ENCODE results near the gene FAM153A.
"Not testable (repeated sequence)": the region's sequence is repeated elsewhere in the genome, so short reads cannot be mapped to it uniquely, and the experiment has no call there.

FAM153A gene

GRCh38 chr5:177782792-177783633, at the start of gene FAM153A:
FAM153A (minus strand) TSS chr5:177782899.
- DNase-seq (ENCODE audit: low spot score) = not testable (repeated sequence)

- DNase-seq (ENCODE audit: low spot score) = not testable (repeated sequence)
Measured at GRCh38 chr5:177832287-177832686, 49.6 kb upstream of the FAM153A start.

DNA sequence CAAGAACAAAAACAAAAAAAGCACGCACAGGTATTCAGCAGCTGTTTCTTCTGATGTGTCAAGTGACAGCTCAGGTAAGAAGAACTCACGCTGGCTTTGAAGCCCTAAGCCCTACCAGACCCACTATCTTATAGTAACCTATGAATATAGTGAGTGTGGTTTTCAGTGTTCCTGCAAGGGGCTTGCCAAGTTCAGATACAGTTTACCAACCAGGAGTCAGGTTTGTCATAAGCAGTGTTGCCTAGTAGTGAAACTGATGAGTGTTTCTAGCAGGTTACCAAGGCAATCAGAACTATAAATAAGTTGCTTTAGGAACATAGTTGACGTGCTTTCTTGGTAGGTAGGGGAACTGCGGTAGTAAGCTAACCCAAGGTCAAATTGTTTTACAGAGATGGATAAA, 43.4 kb upstream of the FAM153A start:
- DNase-seq (ENCODE audit: low spot score) = not testable (repeated sequence)

GRCh38 chr5:177824776-177825175, 42.1 kb upstream of the FAM153A start:
- DNase-seq (ENCODE audit: low spot score) = not testable (repeated sequence)

DNA sequence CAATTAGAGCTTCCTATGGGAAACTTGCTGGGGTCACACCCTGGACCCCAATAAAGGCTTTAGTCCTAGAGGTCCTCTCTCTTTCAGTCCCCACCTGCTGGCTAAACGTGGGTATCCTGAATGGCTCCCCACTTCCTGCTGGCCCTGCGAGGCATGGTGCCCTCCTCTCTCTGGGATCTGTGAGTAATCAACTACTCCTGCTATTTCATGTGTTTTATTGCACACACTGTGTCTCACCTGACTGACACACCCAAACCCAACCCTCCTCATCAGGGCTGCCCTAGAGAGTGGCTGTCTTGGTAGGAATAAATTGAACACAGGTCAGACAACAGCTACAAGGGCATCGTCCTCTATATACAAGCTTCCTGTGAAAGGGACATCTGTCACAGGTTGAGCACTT, 39.8 kb upstream of the FAM153A start:
- not testable (repeated sequence) for DNase-seq (ENCODE audit: low spot score)

DNA sequence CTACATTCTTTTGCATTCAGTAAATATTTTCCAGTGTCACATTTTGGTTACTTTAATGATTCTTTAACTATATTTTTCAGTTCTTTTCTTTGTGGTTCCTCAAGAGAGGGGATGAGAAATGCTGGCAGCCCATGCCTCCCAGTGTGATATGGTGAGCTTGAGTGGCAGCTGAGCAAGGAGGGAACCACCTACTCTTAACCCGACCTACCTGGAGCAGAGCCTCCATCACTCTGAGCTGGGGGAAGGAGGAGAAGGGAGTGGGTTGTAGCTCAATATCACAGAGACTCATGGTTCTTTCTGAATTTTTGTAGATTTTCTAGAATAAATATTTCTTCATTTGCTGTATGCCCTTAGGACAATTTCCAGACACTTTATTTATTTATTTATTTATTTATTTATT, 37.0 kb upstream of the FAM153A start:
- DNase-seq (ENCODE audit: low spot score) = not testable (repeated sequence)

GRCh38 chr5:177812814-177813425, 30.2 kb upstream of the FAM153A start:
- DNase-seq (ENCODE audit: low spot score) = not testable (repeated sequence)

DNA sequence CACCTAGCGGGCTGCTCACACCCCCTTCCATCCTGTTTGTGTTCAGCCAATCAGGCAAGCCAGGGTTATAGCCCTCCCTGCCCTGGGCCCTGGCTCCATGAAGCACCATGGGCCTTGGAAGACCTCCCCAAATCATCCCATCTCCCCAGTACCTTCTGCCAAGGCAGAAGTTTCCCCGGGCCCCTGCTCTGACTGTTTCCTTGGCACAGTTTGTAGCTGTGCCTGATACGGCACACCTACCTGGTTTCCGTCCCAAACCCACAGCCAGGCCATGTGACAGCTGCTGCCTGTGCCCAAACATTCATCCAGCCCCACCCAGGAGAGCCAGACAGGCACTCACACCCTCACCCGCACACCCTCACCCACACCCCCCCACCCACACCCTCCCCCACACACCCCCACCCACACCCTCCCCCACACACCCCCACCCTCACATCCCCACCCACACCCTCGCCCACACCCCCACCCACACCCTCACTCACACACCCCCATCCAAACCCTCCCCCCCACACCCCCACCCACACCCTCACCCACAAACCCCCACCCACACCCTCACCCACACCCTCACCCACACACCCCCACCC, 29.6 kb upstream of the FAM153A start:
- not testable (repeated sequence) for DNase-seq (ENCODE audit: low spot score)

- DNase-seq (ENCODE audit: low spot score) = not testable (repeated sequence)
Measured at GRCh38 chr5:177809209-177809913, 26.7 kb upstream of the FAM153A start.

- not testable (repeated sequence) for DNase-seq (ENCODE audit: low spot score)
Measured at GRCh38 chr5:177808420-177808819, 25.7 kb upstream of the FAM153A start.

DNA sequence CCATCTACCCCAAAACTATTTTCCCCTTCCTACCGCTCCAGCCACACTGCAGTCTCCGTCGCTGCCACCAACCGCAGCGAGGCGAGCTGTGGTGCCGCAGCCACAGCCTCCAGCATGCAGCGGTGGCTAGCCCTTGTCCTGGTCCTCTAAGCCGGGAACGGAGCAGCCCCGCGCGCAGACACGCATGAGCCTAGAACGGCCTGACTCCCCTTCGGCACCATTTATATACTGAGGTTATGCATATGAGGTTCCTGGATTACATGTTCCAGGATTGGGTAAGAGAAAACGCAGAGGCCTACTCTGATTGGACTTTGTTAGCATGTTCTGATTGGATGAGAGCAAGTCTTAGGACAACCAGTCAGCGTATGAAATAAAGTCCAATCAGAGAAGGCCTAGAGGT, 24.6 kb upstream of the FAM153A start:
- not testable (repeated sequence) for DNase-seq (ENCODE audit: low spot score)

- DNase-seq (ENCODE audit: low spot score) = not testable (repeated sequence)
Measured at GRCh38 chr5:177801427-177801826, 18.7 kb upstream of the FAM153A start.

DNA sequence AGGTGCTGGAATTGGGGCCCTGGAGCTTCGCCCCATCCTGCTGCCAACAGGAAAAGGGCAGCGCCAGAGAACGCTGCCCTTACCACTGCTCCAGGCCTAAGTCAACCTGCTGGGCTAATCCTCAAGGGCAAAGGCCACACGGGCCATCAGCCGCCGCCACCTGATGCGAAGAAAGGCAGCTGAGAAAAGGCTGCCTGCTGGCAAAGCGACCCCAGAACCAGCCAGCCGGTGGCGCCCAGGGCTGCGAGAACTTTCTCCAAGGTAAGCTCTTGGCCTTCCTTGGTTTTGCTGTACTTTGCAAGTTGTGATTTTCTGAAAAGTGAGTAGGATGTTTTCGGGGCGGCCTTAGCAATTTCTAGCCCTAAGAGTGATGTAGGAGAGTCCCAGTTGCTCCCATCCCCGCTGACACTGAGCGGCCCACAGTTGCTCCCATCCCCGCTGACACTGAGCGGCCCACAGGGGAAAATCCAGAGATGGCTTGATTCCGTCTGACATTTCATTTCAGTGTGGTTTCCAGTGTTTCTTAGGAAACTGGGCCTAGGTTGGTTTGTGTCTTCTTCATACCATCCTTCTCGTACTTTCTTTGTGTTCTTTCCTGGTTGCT, 15.6 kb upstream of the FAM153A start:
- not testable (repeated sequence) for DNase-seq (ENCODE audit: low spot score)

GRCh38 chr5:177793272-177793671, 10.6 kb upstream of the FAM153A start:
- not testable (repeated sequence) for DNase-seq (ENCODE audit: low spot score)

GRCh38 chr5:177791649-177792048, 8.9 kb upstream of the FAM153A start:
- DNase-seq (ENCODE audit: low spot score) = not testable (repeated sequence)

GRCh38 chr5:177782169-177782568, 530 bp downstream of the FAM153A start:
- DNase-seq (ENCODE audit: low spot score) = not testable (repeated sequence)

DNA sequence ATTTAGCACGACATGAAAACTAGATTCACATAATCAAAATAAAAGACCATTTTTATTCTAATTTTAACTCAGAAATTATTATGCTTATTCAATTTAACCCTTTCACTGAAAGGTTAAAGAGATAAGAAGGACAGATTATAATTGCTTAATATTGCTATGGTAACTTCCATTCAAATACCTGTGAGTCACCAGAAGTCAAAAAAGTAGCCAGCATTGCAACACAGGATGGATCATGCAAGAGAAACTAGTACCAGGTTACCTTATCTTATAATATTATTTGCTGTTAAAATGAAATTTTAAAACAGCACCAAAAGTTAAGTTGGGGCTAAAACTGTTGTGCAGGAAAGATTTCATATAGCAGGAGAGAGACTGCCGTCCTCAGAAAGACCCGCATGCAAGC, 11.5 kb downstream of the FAM153A start:
- not testable (repeated sequence) for DNase-seq (ENCODE audit: low spot score)

DNA sequence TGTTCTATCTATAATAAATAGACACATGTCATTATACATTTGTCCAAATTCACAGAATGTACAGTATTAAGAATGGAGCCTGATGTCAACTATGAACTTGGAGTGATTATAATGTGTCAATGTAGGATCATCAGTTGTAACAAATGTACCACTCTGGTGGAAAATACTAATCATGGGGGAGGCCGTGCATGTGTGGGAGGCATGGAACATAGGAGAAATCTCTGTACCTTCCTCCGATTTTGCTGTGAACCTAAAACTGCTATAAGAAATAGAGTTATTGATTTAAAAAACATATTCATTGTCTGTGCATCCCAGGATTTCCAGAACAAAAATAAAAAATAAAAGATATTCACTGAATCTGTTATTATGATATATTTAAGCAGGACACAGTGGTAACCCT, 12.1 kb downstream of the FAM153A start:
- DNase-seq (ENCODE audit: low spot score) = not testable (repeated sequence)

DNA sequence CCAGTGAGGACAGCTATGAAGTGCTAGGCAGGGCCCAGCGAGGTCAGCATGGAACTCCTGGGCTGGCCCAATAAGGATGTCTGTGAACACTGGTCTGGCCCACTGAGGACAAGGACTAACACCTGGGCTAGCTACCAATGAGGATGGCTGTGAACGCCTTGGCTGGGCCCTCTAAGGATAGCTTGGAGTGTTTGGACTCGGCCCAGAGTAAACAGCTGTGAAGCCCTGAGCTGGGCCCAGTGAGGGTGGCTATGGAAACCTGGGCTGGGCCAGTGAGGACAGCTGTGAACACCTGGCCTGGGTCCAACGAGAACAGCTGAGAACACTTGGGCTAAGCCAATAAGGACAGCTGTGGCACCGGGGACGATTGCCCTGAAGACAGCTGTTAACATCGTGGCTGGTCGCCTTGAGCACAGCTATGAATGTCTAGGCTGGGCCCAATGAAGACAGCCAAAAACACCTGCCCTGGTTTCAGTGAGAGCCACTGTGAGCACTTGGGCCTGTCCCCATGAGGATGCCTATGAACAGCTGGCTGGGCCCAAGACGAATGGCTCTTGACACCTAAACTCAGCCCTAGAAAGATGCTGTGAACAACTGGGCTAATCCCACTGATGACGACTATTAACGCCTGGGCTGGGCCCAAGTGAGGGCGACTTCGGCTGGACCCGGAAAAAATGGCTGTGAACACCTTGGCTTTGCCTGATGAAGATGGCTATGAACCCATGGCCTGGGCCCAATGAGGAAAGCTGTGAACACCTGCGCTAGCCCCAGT, 18.8 kb downstream of the FAM153A start:
- not testable (repeated sequence) for DNase-seq (ENCODE audit: low spot score)

DNA sequence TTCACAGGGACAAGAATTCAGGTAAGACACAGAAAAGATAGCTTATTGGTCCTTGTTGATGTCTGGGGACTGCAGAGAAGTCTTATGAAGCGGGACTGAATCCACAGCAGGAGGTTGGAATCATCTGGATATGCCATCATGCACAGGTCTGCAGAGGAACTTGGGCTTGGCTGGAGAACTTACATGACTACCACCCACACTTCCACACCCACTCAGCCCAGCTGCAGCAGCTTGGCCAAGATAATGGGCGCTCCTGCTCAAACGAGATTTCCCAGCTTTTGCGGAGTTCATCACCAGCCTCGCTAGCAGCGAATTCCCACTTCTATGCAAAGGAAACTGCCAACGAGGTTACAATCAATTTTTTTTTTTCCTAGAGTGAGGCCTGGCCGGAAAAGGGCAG, 21.7 kb downstream of the FAM153A start:
- DNase-seq (ENCODE audit: low spot score) = not testable (repeated sequence)

DNA sequence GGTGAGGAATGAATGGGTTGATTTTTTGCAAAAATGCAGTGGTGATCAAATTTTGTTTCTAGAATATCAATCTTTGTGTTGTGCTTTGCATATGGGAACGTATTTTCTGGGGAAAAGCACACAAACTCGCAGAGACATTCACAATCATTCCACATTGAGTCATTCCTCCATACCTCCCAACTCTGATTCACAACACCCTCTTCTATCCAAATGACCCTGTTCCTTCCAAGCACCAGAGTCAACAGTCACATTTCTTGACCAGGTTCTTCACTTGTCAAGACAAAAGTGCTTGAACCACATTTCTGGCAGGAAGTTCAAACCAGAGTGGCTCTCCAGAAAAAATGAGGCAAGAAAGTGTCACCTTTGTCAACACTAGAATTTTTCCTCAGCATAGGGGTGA, 35.3 kb downstream of the FAM153A start:
- not testable (repeated sequence) for DNase-seq (ENCODE audit: low spot score)

Measured in pons (tissue), 1 donor.